GM12801 (cell line): ENCODE measurements around the gene MAPRE2.

Source experiments
- TF ChIP-seq, protein P1 (sequence below): IDR thresholded peaks from one replicate; pipeline ENCODE4 v1.5.1; 2011; ENCODE audit warnings: control low read depth; ENCODE audit not compliant: insufficient read length; ENCODE audit errors: extremely low read depth

MAPRE2 gene

DNA sequence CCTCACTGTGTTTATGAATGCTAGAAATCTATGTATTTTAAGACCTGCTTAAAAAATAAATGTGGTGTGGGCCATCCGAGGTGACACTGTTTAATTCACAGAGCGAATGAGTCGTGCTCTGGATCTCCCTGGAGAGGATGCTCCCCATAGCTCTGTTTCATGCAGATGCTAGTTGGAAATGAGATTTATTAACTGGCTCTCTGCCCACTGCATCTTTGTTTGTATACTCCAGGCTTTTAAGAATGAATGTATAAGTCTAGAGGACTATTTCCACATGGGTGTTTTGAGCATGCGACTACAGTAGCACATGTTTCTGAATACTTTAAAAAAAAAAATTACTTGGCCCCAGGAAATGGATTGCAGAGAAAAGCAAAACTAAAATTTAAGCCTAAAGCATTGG is 3.9 kb downstream of the MAPRE2 start:
- TF ChIP-seq, protein P1, sequence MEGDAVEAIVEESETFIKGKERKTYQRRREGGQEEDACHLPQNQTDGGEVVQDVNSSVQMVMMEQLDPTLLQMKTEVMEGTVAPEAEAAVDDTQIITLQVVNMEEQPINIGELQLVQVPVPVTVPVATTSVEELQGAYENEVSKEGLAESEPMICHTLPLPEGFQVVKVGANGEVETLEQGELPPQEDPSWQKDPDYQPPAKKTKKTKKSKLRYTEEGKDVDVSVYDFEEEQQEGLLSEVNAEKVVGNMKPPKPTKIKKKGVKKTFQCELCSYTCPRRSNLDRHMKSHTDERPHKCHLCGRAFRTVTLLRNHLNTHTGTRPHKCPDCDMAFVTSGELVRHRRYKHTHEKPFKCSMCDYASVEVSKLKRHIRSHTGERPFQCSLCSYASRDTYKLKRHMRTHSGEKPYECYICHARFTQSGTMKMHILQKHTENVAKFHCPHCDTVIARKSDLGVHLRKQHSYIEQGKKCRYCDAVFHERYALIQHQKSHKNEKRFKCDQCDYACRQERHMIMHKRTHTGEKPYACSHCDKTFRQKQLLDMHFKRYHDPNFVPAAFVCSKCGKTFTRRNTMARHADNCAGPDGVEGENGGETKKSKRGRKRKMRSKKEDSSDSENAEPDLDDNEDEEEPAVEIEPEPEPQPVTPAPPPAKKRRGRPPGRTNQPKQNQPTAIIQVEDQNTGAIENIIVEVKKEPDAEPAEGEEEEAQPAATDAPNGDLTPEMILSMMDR, result no peak

DNA sequence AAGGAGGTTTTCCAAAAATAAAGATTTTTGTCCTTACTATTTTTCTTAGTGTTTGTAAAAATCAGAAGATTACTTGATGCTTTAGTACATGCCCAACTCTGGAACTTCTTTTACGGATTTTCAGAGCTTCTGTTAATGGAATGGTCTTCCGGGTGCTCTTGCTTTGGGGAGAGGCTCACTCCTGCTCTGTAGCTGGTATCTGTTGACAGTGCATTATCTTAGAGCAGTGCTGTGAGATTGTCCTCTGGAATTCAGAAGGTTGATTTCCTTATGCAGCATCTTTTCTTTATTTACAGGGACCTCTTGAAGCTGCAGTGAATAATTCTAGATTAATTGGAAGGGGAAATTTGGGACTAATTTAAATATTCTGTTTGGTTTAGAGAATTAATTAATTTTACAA is 4.6 kb downstream of the MAPRE2 start:
- TF ChIP-seq, protein P1, result no peak

DNA sequence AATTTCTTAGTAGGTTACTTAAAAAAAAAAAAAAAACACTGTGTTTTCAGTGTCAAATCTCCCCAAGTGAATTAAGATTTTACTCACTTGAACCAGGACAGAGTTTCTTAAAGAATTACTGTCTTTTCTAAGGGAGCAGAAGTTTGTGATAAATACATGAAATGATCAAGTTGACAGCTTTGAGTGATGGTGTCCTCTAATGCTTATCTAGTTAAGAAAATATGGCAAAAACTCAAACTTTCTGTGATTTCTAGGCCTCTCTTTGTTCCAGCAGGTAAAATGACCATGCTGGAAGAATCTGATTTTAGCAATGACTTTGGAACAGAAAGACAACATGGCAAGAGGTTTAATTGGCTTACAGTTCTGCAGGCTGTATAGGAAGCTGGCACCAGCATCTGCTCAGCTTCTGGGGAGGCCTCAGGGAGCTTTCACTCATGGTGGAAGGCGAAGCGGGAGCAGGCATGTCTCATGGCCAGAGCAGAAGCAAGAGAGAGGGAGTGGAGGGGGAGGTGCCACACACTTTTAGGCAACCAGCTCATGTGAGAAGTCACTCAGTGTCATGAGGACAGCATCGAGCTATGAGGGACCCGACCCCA is 6.6 kb downstream of the MAPRE2 start:
- TF ChIP-seq, protein P1, result no peak

DNA sequence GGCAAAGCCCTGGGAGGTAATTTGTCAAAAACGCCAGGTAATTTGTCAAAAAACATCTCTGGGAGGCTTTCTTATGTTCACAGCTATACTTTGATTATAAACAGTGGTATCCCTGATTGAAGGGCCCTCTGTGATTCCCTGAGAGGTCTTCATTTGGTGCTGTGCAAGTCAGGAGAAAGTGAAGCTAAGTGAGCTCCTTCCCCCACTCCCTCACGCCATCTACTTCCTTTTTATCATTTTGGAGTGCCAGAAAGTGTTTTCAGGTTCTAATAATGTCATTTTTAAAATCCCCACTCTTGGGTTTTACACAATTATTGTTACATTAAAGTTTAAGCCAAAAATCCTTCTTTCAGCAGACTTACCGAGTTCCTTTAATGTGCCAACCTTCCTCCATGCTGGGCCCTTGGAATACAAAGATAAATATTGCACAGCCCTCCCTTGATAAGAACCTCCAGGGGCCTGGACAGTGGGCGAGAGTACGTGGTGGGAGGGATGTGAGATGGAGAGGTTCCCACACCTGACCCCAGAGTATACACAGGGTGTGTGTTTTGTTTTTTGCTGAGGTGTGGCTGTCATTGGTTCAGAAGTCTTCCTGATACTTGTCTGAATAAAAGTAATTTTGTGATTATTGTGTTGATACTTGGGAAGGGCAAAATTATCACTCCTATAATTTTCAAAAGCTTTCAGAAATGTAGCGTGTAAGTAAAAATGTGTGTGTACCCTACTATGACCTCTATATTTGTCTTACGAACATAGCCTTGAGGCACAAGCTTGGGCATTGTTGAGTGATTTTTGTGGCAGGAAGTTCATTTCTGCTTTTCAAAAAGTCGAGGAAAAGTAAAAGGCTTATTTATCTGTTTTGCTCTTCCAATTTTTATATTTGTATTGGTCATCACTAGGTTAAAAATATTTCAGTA is 8.2 kb downstream of the MAPRE2 start:
- TF ChIP-seq, protein P1, result no peak

DNA sequence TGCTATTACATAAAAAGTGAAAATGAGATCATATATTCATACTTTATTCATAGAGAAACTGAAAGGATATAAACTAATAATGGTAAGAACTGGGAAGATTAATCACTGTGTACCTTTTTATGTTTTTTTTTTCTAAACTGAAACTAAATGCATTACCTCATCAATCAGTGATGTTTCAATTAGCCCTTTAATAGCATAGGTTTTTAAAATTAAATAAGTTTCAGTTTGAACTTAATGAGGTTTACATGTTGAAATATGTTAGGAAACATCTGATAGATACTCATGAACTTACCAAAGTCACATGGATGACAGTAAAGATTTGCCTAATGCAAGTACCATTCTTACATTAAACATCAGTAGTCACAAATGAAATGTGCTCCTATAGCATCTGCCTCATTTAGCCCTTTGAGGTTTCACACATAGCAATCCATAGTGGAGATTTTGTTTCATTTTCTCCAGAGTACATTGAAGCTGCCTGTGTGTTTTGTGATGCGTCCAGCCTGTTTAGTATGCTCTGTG is 8.9 kb downstream of the MAPRE2 start:
- TF ChIP-seq, protein P1, result no peak

DNA sequence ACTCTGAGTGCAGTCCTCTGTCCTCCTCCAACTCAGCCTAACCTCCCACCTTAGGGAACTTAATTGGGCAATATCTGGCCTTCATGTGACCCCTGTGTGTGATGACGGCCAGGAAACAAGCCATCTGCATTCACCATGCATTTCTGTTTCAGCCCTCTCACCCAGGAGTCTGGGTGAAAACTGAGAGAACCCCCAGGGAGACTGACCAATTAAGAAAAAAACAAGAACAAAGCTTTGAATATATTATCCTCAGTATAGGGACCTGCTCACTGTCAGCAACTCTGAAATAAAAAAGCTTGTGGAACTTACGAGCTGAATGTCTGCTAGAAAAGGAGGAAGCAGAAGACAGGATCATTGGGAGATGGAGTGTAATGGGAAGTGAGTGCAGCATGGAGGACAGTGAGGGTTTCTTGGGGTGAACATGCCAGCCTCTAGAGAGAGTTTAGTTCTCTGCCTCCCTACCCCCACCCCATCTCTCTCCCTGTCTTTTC is 9.5 kb downstream of the MAPRE2 start:
- TF ChIP-seq, protein P1, result no peak

DNA sequence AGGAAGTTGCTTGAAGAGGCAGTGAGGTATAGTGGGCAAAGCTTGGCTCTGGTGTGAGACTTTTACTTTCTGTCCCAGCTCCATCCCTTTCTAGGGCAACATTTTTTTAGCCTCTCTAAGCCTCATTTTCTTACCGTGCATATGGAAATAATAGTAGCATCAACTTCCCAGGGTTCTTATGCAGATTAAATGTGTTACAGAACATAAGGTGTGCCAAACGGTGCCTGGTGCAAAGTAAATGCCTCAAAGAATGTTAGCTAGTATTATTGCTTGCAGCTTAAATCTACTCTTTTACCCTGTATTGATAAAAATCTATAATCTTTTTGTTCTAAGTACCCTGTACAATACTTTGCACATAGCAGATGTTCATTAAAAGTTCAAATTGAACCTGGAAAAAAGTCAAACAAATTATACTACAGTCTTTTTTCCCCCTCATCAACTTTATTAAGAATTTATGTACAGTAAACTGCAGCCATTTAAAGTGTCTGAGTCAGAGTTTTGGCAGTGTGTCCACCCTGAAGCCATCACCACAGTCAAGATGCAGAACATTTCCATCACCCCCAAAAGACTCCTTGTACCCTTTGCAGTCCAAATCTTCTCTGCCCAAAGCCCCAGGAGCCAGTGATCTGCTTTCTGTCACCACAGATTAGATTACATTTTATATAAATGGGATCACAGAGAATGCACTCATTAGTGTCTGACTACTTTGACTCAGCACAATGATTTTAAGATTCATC is 10.6 kb downstream of the MAPRE2 start:
- TF ChIP-seq, protein P1, result no peak
